Measurements from ENCODE around the gene AGBL3.
A peak's percentile ranks its signal among the peaks of the same experiment; 100 is the strongest.
"Not testable (repeated sequence)": the region's sequence is repeated elsewhere in the genome, so short reads cannot be mapped to it uniquely, and the experiment has no call there.

Gene AGBL3

DNA sequence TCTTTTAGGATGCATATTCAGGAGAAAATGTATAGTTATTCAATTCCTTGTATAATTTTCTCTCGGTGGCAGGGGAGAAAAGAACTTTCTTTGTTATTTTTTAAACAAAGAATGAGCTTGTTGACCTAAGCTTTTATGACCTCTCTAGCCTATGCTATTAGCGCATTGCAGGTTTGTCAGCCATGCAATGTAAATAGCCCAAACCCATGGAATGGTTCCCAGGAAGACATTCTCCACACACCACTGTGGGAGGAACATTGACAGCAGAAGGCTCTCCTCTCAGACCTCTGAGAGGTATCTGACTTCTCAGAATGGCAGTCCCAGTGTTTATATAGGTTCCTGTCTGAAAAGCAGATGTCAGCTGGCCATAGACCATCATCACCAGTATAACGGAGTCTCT is 19.6 kb upstream of the AGBL3 start:
- peak; percentile 13 for DNase-seq

DNA sequence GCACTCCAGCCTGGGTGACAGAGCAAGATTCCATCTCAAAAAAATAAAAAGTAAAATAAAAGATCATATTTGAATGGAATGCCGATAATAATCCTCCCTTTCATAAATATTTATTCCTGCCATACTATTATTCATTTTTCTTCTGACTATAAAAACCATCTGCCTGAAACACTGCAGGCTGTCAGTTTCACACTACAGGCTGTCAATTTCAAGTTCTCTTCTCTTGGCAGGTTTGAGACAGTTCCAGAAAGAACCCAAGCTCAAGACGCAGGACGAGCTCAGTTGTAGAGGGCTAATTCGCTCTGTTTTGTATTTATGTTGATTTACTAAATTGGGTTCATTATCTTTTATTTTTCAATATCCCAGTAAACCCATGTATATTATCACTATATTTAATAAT is 18.2 kb upstream of the AGBL3 start:
- no peak for DNase-seq

DNA sequence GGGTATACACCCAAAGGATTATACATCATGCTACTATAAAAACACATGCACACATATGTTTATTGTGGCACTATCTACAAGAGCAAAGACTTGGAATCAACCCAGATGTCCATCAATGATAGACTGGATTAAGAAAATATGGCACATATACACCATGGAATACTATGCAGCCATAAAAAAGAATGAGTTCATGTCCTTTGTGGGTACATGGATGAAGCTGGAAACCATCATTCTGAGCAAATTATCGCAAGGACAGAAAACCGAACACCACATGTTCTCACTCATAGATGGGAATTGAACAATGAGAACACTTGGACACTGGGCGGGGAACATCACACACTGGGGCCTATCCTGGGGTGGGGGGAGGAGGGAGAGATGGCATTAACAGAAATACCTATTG is 4.7 kb upstream of the AGBL3 start:
- DNase-seq: not testable (repeated sequence)

DNA sequence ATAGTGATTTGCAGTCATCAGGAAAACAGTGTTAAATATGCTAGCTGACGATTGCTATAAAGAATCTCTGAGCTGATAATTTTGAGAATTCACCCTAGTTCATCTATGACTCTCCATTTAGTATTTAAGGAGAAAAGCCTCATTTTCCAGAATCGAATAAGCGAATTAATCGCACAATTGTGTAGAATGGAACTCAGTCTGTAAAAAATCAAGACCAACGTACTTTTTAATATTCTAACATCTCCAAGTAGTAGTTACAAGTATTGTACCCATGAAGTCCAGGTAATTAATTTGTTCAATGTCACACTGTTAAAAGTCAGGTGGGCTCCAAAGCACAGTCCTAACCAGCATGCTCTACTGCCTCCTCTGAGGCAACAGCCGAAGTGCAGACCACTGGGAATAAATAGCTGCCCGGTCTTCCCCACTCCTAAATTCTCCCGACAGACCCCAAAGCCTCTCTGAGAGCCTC is 380 bp upstream of the AGBL3 start:
- no peak for DNase-seq

DNA sequence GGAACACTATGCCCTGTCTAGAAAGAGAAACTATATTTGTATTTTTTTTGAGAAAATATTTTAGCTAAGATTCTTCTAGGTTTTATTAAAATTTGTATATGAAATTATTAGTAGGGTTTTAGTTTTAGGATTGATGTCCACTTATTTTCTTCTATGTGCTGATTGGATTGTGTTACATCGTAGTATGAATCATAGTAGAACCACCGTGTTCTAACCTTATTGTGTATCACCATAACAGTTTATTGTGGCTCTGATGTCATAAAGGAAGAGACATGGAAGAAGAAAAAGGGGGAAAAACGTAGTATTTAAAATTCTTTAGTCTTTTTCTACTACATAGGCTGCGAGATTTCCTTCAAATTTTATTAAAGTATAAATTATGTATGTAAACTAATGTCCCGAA is 1.9 kb downstream of the AGBL3 start:
- no peak for DNase-seq

DNA sequence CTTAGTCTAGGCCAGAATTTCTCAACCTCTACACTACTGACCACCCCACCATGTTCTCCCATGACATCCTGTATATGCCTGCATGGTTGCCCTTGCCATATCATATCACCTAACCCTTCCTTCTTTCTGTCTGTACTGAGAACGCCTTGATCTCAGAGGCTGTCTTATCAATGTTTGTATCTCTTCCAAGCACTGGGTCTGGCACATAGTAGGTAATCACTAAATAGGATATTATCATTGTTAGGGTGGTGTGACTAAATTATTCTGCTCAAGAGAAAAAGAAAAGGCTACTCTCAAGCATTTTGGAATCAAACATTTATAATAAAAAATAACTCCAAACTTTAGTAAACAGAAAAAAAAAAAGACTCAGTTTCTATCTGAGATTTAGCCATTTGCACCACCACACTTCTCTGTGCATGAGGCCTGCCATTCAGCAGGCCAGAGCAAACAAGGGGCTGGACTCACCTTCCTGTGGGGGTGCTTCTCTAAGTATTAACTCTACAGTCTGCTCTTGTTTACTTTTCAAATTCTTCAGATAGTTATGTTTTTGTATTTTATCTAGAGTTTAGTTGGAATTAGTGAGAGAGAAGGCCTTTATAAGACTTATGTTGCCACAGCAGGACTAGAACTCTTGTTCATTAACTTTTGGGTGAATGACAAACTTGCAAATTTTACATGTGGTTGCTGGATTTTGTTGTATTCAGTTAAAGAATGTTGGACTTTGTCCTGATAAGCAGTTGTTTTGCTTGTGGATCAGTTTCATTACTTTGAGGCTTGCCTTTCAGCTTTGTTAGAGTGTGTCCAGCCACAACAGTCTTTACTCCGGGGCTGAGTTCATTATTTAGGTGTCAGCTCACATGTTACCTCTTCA is 5.4 kb downstream of the AGBL3 start:
- DNase-seq: no peak

DNA sequence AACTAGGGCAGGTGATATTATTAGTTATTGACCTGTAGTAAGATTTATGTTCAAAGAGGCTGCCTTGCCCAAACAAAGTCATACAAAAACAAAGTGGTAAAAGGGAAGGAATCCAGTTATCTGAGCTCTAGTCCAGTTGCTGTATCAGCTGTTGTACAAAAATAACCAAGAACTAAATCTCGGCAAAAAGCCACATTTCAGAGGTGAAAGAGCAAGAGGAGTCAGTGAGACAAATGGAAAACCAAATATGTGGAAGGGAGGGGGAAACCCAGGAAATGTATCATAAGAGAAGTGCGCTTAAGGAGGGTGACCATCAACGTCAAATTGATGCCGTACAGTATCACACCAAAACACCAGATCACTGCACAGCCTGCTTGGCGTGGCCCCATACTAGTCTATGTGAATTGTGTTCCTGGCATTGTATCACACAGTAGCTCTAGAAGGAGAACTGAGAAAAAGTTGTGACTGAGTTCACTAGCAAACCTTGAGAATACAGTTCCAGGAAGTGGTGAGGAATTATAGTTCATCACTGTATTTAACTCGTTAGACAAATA is 6.4 kb downstream of the AGBL3 start:
- no peak for DNase-seq

DNA sequence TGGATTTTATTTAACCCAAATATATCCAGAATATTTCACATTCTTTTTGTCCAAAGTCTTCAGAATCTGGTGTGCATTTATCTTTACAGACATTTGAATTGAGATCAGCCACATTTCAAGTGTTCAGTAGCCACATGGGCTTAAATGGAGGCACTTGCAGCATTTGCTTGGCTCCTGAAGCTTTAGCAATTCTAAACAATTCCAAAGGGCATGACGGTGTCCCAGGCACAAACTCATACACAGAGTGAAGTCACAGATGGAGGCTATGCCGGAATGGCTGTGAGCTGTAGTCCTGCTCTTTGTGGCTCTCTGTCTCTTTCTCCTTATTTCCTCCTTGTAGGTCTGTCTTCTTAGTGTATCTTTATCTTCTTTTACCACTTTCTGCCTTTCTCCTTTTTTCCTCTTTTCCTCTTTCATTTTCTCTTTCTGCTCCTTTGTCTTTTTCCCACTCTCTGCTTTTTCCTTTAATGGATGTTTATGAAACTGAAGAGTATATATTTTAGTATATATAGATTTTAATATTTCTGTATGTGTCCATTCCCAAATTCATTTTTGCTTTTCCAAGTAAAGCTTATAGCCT is 7.7 kb downstream of the AGBL3 start:
- DNase-seq: no peak

DNA sequence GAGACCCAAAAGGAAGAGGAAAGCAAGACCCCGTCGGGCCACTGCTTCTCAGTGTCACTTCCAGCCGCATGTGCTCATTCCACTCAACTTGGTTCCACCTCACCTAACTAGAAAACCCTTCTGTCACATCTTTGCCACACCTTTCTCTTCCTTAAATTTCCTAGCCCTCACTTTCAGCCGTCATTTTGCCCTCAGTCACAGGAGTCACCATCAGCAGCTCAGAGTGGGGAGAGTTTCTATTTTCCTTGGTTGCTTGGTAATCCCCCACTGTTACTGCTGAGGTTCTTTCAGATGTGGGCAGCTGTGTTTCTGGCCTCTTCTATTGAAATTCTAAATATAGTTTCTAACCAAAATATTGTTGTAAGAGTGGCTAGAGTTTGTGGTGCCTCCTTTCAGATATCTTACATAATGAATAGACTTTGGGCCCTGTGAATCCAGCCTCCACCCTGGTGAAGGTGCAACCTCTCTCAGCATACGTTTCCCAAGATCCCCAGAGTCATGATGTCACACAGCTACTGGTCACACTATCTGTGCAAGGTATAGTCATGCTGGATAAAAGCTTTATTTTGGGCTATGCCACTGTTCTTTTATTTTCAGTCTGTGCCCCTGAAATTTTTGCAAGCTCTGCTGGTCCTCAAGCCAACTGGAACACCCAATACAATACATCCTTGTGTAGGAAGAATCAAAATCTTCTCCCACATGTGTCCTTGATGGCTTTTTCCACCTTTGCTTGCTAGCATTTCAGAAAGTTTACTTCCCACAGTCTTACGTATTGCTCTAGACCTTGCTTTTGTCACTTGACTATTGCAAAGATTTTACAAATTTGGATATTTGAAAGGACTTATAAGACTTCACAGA is 9.2 kb downstream of the AGBL3 start:
- DNase-seq: no peak

DNA sequence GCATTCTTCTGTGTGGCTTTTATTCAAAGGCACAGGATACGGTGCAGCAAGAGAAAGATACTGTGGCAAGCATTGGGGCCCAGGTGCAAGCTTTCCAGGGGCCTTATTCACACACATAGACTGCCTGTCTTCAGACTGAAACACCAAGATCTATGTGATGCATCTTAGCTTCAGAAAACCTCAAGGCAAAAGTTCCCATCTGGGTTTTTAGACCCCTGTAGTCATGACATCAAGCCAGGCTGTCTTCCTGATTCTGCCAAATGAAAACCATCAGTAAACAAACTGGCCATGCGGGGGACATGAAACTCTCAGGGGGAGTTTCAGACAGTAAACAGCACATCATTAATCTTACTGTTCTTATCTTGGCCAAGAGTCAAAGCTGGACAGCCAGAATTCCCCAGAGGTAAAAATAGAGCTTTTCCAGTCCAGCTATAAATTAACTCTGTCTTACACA is 9.8 kb downstream of the AGBL3 start:
- DNase-seq: no peak

DNA sequence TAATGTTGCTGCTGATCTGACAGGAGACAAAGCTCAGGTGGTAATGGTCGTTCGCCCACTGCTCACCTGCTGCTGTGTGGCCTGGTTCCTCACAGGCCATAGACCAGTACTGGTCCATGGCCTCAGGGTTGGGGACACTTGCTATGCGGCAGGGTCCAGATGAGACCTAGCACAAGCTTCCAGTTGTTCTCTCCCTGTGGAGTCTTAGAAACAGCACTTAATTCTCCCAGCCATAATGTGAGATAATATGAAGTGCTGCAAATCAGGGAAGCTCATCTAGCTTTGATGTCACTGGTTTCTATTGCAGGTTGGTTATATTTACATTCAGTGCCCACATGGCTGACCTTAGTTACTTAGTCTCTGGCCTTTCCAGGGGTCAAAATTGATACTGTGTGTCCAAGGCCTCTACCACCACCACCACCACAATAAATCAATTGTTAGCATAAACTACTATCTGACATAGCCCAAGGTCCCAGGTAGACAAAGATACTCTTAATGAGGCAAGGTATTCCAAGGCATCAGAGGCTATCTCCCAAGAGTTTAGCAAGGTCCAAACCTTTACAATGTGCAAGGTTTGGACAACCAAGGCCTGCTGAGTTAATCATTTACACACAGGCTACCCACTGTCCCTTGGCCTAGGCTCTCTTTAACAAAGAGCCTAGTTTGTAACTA is 11.0 kb downstream of the AGBL3 start:
- DNase-seq: no peak

DNA sequence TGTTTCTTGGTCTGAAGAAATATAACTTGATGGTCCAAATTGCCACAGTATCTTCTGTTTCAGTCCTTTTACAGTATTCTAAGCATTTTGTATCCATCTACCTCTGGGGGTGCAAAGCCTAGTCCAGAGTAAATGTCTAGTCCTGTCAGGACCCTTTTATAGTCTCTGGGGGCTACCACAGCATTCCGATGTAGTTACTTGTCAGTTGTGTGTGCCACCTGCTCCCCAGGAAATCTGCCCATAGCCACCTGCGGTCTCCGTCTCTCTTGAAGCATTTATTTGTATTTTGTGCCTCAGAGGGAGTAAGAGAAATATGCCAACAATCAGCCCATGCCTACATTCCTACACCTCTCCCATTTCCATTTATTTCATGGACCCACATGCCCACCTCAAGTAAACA is 12.8 kb downstream of the AGBL3 start:
- DNase-seq: no peak

DNA sequence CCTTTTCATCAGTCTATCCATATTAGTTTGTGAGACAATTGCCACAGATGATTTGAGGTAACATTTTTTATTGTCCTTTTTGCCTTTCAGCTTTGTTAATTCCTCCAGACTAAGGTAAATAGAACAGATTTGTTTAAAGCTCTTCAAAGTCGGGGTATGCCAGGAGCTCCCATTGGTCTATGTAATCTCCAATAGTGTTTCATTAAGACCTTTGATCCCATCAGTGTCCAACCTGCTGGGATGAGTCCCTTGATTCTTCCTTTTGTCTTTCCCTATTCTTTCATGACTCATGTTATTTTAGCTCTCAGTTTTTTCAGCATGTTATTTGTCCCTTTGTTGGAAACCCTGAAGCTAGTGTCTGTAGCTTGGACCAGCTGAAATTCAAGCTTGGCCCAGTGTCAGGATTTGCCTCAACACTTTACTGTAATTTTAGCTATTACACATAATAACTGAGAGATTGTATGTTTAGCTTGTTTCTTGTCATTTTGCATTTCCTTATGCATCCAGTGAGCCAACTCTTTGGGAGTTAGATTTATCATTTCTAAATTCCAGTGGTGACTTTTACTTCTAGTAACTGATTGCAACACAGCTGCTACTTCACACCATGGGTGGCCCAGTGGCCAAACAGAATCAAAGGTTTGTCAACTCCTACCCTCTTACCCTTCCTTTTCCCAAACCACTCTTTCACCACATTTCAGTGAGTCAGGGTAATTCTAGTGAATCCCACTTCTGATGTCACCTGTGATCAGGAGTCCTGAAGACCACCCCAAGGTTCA is 15.3 kb downstream of the AGBL3 start:
- DNase-seq: no peak

DNA sequence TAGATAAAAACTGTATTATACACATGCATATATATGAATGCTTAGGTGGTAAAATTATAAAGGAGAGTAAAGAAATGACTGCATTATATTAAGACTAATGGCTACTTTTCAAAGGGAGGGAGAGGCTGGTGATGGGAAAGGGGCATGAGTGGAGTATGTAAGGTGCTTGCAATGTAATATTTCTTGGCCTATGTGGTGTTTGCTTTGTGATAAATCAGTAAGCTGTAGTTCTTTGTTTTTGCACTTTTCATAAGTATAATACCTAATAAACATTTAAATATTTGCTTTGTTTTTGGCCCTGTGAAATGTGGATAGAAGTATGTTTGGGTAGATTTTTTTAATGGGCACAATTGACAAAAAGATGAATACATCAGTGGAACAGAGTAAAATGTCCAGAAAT is 25.9 kb downstream of the AGBL3 start:
- no peak for DNase-seq

DNA sequence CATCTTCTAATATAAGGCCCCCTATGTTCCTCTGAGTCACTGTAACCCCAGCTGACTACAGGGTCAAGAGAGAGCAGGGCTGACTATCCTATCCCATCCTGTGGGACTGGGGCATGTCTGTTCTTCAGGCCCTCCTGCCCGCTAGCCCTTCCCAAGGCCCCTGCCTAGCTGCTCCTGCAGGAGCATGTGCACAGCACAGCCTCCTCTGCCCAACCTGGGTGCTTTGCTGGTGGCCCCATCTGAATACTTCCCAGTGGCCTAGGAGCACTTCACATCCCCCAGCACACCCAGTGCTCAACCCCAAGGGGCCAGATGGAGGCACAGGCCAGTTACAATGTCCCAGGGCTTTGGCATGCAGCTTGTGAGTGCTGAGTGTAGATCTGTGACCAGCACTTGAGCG is 37.3 kb downstream of the AGBL3 start:
- DNase-seq: no peak

DNA sequence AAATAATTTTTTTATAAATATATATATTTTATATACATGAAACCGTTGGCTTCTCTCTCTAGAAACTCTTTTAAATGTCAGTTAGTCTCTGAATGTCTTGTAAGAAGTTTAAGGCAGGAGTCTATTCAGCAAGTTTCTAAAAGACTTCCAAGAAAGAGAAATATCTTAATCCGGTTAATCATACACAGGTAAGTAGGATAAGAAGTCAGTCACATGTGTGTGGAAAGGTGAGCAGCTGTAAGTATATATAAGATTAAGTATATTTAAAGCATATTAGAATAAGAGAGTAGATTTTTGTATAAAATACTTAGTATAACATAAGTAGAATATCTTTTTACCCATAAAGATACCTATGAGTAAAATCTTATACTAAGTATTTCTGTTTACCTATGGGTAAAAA is 48.9 kb downstream of the AGBL3 start:
- no peak for DNase-seq

DNA sequence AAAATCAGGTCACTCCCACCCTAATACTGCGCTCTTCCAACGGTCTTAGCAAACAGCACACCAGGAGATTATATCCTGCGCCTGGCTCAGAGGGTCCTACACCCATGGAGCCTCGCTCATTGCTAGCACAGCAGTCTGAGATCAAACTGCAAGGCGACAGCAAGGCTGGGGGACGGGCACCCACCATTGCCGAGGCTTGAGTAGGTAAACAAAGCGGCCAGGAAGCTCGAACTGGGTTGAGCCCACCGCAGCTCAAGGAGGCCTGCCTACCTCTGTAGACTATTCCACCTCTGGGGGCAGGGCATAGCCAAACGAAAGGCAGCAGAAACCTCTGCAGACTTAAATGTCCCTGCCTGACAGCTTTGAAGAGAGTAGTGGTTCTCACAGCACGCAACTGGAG is 80.7 kb downstream of the AGBL3 start:
- DNase-seq: not testable (repeated sequence)

DNA sequence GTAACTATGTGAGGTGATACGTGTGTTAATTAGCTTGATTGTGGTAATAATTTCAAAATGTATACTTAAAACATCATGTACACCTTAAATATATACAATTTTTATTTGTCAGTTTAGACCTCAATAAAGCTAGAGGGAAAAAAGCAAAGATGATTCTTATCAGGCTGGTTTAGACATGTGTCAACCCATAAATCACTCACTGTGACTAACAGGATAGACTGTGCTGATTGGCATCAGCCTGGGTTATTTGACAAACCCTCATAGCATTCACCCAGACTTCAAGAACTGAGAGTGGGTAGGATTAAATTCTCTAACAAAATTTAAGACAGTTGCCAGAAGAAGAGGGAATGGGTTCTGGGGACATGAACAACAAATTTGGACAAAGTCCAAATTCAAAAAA is 87.8 kb downstream of the AGBL3 start:
- DNase-seq: no peak

DNA sequence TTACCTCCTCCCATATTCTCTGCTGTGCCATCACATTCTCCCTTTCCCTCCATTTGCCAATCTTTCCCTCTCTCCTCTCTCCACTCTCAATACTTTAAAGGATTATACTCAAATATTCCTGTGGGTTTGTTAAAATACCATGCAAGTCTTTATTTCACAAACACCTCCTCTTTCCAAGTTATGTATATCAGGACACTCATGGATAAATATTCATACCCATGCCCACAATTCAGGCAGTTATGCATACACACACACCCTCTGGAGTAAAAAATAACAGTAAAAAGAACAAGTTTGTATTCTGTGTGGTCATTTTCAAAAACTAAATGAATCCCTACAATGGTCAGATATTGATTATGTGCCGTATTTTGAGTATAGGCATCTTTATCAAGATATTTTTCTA is 88.2 kb downstream of the AGBL3 start:
- no peak for DNase-seq

DNA sequence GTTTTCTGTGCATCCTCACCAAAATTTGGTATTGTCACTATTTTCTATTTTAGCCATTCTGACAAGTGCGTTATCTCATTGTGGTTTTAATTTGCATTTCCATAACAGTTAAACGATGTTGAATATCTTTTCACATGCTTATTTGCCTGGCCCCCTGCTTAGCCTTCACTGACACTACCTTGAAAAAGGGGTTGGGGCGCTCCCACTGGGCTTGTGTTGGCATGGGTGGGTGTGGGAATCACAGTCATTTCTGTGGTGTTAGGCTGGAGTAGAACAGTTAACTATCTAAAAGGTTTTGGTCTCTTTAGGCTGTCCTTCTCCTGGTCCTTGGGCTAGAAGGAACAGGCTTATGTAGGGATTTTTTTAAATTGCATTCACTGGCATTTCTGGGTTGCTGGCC is 89.4 kb downstream of the AGBL3 start:
- no peak for DNase-seq

DNA sequence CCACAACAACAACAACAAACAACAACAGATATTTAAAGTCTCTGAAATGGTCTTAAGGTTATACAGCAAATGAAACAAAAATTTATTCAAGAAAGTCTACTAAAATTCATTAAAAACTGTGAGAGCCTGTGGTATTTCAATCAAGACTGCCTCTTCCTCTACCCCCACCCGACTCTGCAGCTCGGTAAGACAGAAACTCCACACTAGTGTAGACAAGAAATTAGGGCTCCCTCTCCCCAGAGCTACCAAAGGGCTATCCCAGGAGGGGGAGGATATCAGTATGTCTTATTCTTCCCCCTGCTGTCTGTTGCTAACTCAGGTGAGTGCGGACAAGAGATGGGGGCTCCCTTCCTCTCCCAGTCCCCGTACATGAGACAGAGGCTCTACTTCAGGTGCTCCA is 90.6 kb downstream of the AGBL3 start:
- DNase-seq: no peak

DNA sequence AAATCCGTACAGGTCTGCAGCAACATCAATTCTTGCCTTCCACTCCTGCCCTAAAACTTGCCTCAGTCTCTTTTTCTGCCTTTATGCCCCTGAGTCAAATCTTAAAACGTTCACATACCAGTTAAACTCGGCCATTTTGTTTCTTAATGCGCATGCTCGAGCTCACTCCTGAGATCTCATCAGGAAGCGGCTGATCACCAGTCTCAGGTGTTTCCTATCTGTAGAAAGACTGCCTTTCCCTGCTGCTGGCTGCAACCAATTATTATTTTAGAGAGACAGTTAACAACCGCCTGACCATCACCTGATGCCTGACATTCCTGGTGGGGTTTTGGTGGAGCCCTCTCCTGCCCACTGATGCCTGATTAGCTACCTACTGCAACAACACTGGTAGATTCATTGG is 91.3 kb downstream of the AGBL3 start:
- DNase-seq: no peak

All from NCI-H510A treated with DMSO at 0.1 percent for 48 hours (cell line).